HepG2 (cell line): ENCODE results near the gene SVOP. TPM values are rescaled to one million over a fixed set of nuclear protein-coding genes. Genes with fewer than 3 reads are reported as not detected.

Experiments
- CENPT ChIP-seq: sonication (generic); formaldehyde crosslinking; IDR thresholded peaks from 2 replicates; pipeline ENCODE4 v1.8.0; 2022; ENCODE audit warnings: low read depth, mild to moderate bottlenecking, moderate library complexity, missing genetic modification reagents
- ELF3 ChIP-seq: IDR thresholded peaks from 2 replicates; pipeline ENCODE4 v1.6.1; 2016; ENCODE audit warnings: missing genetic modification reagents, missing compliant biosample characterization
- MAZ ChIP-seq, 2 experiments: sonication (generic) in 1 of 2; formaldehyde crosslinking in 1 of 2; IDR thresholded peaks; 2 replicates each; pipeline versions ENCODE4 v1.5.0 to v1.6.1; 2012 to 2020; ENCODE audit warnings: low read depth in 2 of 2, mild to moderate bottlenecking in 2 of 2, borderline replicate concordance in 1 of 2, improper control_type of control experiment in 1 of 2, low read length in 1 of 2, missing genetic modification reagents in 1 of 2, moderate library complexity in 1 of 2
- RELA ChIP-seq: sonication (generic); formaldehyde crosslinking; IDR thresholded peaks from 2 replicates; pipeline ENCODE4 v1.4.0; 2020; ENCODE audit warnings: missing genetic modification reagents
- ZNF382 ChIP-seq: sonication (generic); formaldehyde crosslinking; IDR thresholded peaks from 2 replicates; pipeline ENCODE4 v1.5.0; 2020; ENCODE audit warnings: missing genetic modification reagents, mild to moderate bottlenecking, borderline replicate concordance
- ZNF530 ChIP-seq: sonication (generic); formaldehyde crosslinking; IDR thresholded peaks from 2 replicates; pipeline ENCODE4 v1.5.0; 2020; ENCODE audit warnings: low read depth, mild to moderate bottlenecking, missing genetic modification reagents
- polyA plus RNA-seq, 8 experiments: library from polyadenylated mRNA; depleted of rRNA in 3 of 8; stranded (reverse) in 7 of 8; unstranded in 1 of 8; fragments of >200 nt; fragmentation: Illumina TruSeq in 4 of 8; extraction: Trizol in 4 of 8; gene quantifications; 2 replicates each; pipeline versions ENCODE4 v1.2.1 to v1.2.3, GENCODE V29; 2011 to 2016; ENCODE audit warnings: low read depth in 4 of 8, missing spikeins in 1 of 8, mixed read lengths in 1 of 8; ENCODE audit not compliant: insufficient read depth in 1 of 8
- total RNA-seq, 5 experiments: library from RNA; depleted of rRNA; stranded (reverse); fragments of >200 nt; fragmentation: Illumina TruSeq; extraction: Trizol; gene quantifications; 2 replicates each; pipeline ENCODE4 v1.2.3, GENCODE V29; 2016; ENCODE audit warnings: low read depth in 1 of 5
- TF ChIP-seq, protein P1 (sequence below): IDR thresholded peaks from 2 replicates; pipeline ENCODE4 v1.6.1; 2016; ENCODE audit warnings: low read depth, missing genetic modification reagents, missing compliant biosample characterization
- TF ChIP-seq, protein P2 (sequence below): sonication (generic); formaldehyde crosslinking; IDR thresholded peaks from 2 replicates; pipeline ENCODE4 v1.4.0; 2020; ENCODE audit warnings: missing genetic modification reagents, borderline replicate concordance
- TF ChIP-seq, protein P3 (sequence below), 2 experiments: IDR thresholded peaks; 2 replicates each; pipeline ENCODE4 v1.6.1; 2011 to 2012; ENCODE audit warnings: low read length in 2 of 2, borderline replicate concordance in 1 of 2, low read depth in 1 of 2, mild to moderate bottlenecking in 1 of 2, moderate library complexity in 1 of 2
- TF ChIP-seq, protein P4 (sequence below): sonication (generic); formaldehyde crosslinking; IDR thresholded peaks from 2 replicates; pipeline ENCODE4 v1.4.0; 2020; ENCODE audit warnings: missing genetic modification reagents, mild to moderate bottlenecking, borderline replicate concordance

SVOP gene
- total and polyA plus RNA-seq, 2 of the 13 experiments (the other 11 are each of a cell fraction or from before 2014, with no cell fraction given): not detected

DNA sequence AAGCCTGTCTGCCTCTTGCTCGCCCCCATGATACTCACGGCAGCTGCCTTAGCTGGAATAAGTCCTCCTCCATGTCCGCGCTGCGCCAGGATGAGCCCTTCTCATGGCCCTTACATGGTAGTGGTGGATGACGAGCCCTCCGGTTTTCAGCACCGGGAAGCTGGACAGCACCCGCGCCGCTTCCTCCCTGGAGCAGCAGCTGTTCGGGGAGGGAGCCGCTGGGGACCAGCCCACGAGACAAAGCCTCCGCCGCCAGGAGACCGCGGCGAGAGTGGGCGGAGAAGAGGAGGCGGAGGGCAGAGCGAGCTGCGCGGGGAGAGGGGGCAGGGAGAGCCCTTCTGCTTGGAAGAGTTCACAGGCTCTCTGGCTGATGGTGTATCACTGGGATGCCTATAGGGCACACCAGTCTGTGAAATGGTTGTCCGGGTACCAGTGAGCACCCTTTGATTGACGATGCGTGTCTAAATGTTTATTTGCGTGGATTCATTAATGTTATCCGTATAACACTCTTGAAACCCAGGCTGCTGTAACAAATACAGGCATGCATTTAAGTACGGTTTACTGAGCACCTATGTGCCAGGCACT lies at the start of gene SVOP (continued):
- TF ChIP-seq, protein P1, sequence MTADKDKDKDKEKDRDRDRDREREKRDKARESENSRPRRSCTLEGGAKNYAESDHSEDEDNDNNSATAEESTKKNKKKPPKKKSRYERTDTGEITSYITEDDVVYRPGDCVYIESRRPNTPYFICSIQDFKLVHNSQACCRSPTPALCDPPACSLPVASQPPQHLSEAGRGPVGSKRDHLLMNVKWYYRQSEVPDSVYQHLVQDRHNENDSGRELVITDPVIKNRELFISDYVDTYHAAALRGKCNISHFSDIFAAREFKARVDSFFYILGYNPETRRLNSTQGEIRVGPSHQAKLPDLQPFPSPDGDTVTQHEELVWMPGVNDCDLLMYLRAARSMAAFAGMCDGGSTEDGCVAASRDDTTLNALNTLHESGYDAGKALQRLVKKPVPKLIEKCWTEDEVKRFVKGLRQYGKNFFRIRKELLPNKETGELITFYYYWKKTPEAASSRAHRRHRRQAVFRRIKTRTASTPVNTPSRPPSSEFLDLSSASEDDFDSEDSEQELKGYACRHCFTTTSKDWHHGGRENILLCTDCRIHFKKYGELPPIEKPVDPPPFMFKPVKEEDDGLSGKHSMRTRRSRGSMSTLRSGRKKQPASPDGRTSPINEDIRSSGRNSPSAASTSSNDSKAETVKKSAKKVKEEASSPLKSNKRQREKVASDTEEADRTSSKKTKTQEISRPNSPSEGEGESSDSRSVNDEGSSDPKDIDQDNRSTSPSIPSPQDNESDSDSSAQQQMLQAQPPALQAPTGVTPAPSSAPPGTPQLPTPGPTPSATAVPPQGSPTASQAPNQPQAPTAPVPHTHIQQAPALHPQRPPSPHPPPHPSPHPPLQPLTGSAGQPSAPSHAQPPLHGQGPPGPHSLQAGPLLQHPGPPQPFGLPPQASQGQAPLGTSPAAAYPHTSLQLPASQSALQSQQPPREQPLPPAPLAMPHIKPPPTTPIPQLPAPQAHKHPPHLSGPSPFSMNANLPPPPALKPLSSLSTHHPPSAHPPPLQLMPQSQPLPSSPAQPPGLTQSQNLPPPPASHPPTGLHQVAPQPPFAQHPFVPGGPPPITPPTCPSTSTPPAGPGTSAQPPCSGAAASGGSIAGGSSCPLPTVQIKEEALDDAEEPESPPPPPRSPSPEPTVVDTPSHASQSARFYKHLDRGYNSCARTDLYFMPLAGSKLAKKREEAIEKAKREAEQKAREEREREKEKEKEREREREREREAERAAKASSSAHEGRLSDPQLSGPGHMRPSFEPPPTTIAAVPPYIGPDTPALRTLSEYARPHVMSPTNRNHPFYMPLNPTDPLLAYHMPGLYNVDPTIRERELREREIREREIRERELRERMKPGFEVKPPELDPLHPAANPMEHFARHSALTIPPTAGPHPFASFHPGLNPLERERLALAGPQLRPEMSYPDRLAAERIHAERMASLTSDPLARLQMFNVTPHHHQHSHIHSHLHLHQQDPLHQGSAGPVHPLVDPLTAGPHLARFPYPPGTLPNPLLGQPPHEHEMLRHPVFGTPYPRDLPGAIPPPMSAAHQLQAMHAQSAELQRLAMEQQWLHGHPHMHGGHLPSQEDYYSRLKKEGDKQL: 0 out of 2 replicates have a peak, but pooled peaks have one; percentile 32
- 0 out of 2 replicates have a peak, but pooled peaks have one; percentile 35 for TF ChIP-seq MAZ (IDR thresholded peaks at IDR 0.05; ENCODE audit: borderline replicate concordance, low read depth, low read length)
- TF ChIP-seq MAZ (CRISPR knock-in tag; IDR thresholded peaks at IDR 0.05; ENCODE audit: low read depth): no peak
- peak; percentile 56; the same call in 1 of the 2 replicates for TF ChIP-seq RELA (CRISPR knock-in tag)
- TF ChIP-seq ZNF382 (CRISPR knock-in tag): no peak
- TF ChIP-seq ELF3: peak; percentile 91
- TF ChIP-seq, protein P2, sequence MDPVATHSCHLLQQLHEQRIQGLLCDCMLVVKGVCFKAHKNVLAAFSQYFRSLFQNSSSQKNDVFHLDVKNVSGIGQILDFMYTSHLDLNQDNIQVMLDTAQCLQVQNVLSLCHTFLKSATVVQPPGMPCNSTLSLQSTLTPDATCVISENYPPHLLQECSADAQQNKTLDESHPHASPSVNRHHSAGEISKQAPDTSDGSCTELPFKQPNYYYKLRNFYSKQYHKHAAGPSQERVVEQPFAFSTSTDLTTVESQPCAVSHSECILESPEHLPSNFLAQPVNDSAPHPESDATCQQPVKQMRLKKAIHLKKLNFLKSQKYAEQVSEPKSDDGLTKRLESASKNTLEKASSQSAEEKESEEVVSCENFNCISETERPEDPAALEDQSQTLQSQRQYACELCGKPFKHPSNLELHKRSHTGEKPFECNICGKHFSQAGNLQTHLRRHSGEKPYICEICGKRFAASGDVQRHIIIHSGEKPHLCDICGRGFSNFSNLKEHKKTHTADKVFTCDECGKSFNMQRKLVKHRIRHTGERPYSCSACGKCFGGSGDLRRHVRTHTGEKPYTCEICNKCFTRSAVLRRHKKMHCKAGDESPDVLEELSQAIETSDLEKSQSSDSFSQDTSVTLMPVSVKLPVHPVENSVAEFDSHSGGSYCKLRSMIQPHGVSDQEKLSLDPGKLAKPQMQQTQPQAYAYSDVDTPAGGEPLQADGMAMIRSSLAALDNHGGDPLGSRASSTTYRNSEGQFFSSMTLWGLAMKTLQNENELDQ: peak; percentile 97
- TF ChIP-seq, protein P3, sequence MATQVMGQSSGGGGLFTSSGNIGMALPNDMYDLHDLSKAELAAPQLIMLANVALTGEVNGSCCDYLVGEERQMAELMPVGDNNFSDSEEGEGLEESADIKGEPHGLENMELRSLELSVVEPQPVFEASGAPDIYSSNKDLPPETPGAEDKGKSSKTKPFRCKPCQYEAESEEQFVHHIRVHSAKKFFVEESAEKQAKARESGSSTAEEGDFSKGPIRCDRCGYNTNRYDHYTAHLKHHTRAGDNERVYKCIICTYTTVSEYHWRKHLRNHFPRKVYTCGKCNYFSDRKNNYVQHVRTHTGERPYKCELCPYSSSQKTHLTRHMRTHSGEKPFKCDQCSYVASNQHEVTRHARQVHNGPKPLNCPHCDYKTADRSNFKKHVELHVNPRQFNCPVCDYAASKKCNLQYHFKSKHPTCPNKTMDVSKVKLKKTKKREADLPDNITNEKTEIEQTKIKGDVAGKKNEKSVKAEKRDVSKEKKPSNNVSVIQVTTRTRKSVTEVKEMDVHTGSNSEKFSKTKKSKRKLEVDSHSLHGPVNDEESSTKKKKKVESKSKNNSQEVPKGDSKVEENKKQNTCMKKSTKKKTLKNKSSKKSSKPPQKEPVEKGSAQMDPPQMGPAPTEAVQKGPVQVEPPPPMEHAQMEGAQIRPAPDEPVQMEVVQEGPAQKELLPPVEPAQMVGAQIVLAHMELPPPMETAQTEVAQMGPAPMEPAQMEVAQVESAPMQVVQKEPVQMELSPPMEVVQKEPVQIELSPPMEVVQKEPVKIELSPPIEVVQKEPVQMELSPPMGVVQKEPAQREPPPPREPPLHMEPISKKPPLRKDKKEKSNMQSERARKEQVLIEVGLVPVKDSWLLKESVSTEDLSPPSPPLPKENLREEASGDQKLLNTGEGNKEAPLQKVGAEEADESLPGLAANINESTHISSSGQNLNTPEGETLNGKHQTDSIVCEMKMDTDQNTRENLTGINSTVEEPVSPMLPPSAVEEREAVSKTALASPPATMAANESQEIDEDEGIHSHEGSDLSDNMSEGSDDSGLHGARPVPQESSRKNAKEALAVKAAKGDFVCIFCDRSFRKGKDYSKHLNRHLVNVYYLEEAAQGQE (IDR thresholded peaks at IDR 0.05; ENCODE audit: borderline replicate concordance in 1 of 2, low read depth in 1 of 2, low read length in 2 of 2): peak in 1 of 2 experiments; percentile 100
- TF ChIP-seq, protein P4, sequence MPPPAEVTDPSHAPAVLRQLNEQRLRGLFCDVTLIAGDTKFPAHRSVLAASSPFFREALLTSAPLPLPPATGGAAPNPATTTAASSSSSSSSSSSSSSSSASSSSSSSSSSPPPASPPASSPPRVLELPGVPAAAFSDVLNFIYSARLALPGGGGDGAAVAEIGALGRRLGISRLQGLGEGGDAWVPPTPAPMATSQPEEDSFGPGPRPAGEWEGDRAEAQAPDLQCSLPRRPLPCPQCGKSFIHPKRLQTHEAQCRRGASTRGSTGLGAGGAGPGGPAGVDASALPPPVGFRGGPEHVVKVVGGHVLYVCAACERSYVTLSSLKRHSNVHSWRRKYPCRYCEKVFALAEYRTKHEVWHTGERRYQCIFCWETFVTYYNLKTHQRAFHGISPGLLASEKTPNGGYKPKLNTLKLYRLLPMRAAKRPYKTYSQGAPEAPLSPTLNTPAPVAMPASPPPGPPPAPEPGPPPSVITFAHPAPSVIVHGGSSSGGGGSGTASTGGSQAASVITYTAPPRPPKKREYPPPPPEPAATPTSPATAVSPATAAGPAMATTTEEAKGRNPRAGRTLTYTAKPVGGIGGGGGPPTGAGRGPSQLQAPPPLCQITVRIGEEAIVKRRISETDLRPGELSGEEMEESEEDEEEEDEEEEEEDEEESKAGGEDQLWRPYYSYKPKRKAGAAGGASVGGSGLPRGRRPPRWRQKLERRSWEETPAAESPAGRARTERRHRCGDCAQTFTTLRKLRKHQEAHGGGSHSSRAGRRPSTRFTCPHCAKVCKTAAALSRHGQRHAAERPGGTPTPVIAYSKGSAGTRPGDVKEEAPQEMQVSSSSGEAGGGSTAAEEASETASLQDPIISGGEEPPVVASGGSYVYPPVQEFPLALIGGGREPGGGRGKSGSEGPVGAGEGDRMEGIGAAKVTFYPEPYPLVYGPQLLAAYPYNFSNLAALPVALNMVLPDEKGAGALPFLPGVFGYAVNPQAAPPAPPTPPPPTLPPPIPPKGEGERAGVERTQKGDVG (CRISPR knock-in tag): no peak
- no peak for TF ChIP-seq ZNF530 (CRISPR knock-in tag)
- peak; percentile 70; the same call in 1 of the 2 replicates for TF ChIP-seq CENPT (CRISPR knock-in tag)
